Kidney (tissue), 14 donors: Measurements from ENCODE around the gene SNAP47. TPM values are rescaled to one million over a fixed set of nuclear protein-coding genes. Genes with fewer than 3 reads are reported as not detected.

Source experiments
- DNase-seq, 5 donors: peaks; one replicate each; pipeline ENCODE4 v3.0.0-alpha.2; 2013 to 2020
- FAIRE-seq: peaks from 2 replicates; lab custom pipeline; 2012; peaks lifted over from hg19 to GRCh38; lab: Jason Lieb, UNC
- H3K27ac ChIP-seq, 2 donors: one replicate each; pipeline ENCODE4 v1.7.0; 2013; ENCODE audit warnings: low read depth in 2 of 2, low read length in 2 of 2, inconsistent platforms in 1 of 2
- H3K27me3 ChIP-seq: one replicate; pipeline ENCODE4 v1.7.1; 2013; ENCODE audit warnings: low read length, inconsistent platforms; ENCODE audit not compliant: control insufficient read depth, insufficient read depth
- H3K36me3 ChIP-seq, 3 donors: one replicate each; pipeline versions ENCODE4 v1.7.0 to v1.7.1; 2013; ENCODE audit warnings: low read length in 3 of 3, control low read depth in 1 of 3, inconsistent platforms in 1 of 3; ENCODE audit not compliant: insufficient read depth in 3 of 3, control insufficient read depth in 2 of 3
- H3K4me1 ChIP-seq, 3 donors: one replicate each; pipeline versions ENCODE4 v1.7.0 to v1.7.1; 2013; ENCODE audit warnings: low read length in 3 of 3, inconsistent platforms in 1 of 3, low read depth in 1 of 3; ENCODE audit not compliant: control insufficient read depth in 2 of 3, insufficient read depth in 2 of 3
- H3K4me3 ChIP-seq, 3 donors: one replicate each; pipeline versions ENCODE4 v1.7.0 to v1.8.1; 2013; ENCODE audit warnings: low read length in 3 of 3, control low read depth in 1 of 3, inconsistent platforms in 1 of 3
- H3K9ac ChIP-seq, 3 donors: one replicate each; pipeline versions ENCODE4 v1.7.0 to v1.7.1; 2013; ENCODE audit warnings: low read length in 3 of 3, control low read depth in 1 of 3, inconsistent platforms in 1 of 3
- H3K9me3 ChIP-seq, 3 donors: one replicate each; pipeline versions ENCODE4 v1.7.0 to v1.7.1; 2013; ENCODE audit warnings: low read length in 3 of 3, control low read depth in 1 of 3, inconsistent platforms in 1 of 3; ENCODE audit not compliant: control insufficient read depth in 2 of 3, insufficient read depth in 1 of 3
- CTCF ChIP-seq: IDR thresholded peaks from 3 replicates; pipeline ENCODE4 v1.5.1; 2012; ENCODE audit warnings: mild to moderate bottlenecking, moderate library complexity, borderline replicate concordance; ENCODE audit not compliant: insufficient read depth; ENCODE audit errors: extremely low read depth
- intact Hi-C: fragments of 100-400 bp; cut with DNase I; formaldehyde crosslinking; loops from one replicate; pipeline ENCODE4 v1.11.1; 2022
- polyA plus RNA-seq: library from polyadenylated mRNA; stranded (reverse); fragments of 350-450 nt; fragmentation: Illumina TruSeq; extraction: RNeasy Lipid Tissue Mini Kit (QIAGEN cat#74804); gene quantifications from one replicate; pipeline ENCODE4 v1.2.3, GENCODE V29; 2014; ENCODE audit warnings: low read depth, low replicate concordance; ENCODE audit not compliant: insufficient read depth
- total RNA-seq: library from RNA; stranded (reverse); fragmentation: NEBNext Ultra II Directional; extraction: Animal tissue kit (Norgen Biotek cat#: 25700); gene quantifications from one replicate; pipeline ENCODE4 v1.2.1, GENCODE V29; 2021
- donor health status: control.
- donor health status: control.
- donor health status: control.
- donor health status: control.
- donor health status: control.
- donor health status: DM: yes; HTN: yes; CAD: no.
- donor health status: Normal renal cell carcinoma (clear cell type).

The SNAP47 gene
- total and polyA plus RNA-seq, 2 donors from 2014 or later: 31.6 to 32.4 TPM

- H3K27ac ChIP-seq: no peak overlapping the region
- no peak overlapping the region for H3K4me3 ChIP-seq
- H3K4me1 ChIP-seq: peaks cover 0 to 2% (median 0%) of the 10 kb centered on the region in 3 donors
- TF ChIP-seq CTCF: no peak
- intact Hi-C loops: no loop called here
- no peak for FAIRE-seq
- H3K9ac ChIP-seq: no peak overlapping the region
- peaks cover 0 to 2% (median 0%) of the 10 kb centered on the region in 3 donors for H3K36me3 ChIP-seq
- H3K9me3 ChIP-seq: no peaks in the 10 kb centered on the region
- DNase-seq: peak in 1 of 5 donors; percentile 17
- no peaks in the 10 kb centered on the region for H3K27me3 ChIP-seq
Observed at GRCh38 chr1:227778401-227778947, 43.2 kb downstream of the SNAP47 start.

GRCh38 chr1:227779021-227779441 lies 43.8 kb downstream of the SNAP47 start:
- no peak overlapping the region for H3K4me3 ChIP-seq
- no peak for TF ChIP-seq CTCF
- H3K27me3 ChIP-seq: no peaks in the 10 kb centered on the region
- no peaks in the 10 kb centered on the region for H3K4me1 ChIP-seq
- no peaks in the 10 kb centered on the region for H3K9me3 ChIP-seq
- DNase-seq (peak in 1 of 5 donors; percentile 35), FAIRE-seq (no peak)
- H3K9ac ChIP-seq: no peak overlapping the region
- H3K27ac ChIP-seq: no peak overlapping the region
- intact Hi-C loops: no loop called here
- H3K36me3 ChIP-seq: peaks cover 0 to 2% (median 0%) of the 10 kb centered on the region in 3 donors

- Histone ChIP-seq H3K27ac (no peak overlapping the region), H3K36me3 (no peaks in the 10 kb centered on the region), H3K4me3 (no peak overlapping the region), H3K9ac (no peak overlapping the region), H3K4me1 (no peaks in the 10 kb centered on the region), H3K9me3 (no peaks in the 10 kb centered on the region), H3K27me3 (no peaks in the 10 kb centered on the region)
- FAIRE-seq (no peak), DNase-seq (peak in 2 of 5 donors; percentile 8 to 63)
- intact Hi-C loops: no loop called here
- TF ChIP-seq CTCF: no peak
Observed at GRCh38 chr1:227779685-227780084, 44.5 kb downstream of the SNAP47 start.
